ENCODE measurements around the gene ANO6. TPM values are rescaled to one million over a fixed set of nuclear protein-coding genes. Genes with fewer than 3 reads are reported as not detected.

Gene ANO6, protein sequence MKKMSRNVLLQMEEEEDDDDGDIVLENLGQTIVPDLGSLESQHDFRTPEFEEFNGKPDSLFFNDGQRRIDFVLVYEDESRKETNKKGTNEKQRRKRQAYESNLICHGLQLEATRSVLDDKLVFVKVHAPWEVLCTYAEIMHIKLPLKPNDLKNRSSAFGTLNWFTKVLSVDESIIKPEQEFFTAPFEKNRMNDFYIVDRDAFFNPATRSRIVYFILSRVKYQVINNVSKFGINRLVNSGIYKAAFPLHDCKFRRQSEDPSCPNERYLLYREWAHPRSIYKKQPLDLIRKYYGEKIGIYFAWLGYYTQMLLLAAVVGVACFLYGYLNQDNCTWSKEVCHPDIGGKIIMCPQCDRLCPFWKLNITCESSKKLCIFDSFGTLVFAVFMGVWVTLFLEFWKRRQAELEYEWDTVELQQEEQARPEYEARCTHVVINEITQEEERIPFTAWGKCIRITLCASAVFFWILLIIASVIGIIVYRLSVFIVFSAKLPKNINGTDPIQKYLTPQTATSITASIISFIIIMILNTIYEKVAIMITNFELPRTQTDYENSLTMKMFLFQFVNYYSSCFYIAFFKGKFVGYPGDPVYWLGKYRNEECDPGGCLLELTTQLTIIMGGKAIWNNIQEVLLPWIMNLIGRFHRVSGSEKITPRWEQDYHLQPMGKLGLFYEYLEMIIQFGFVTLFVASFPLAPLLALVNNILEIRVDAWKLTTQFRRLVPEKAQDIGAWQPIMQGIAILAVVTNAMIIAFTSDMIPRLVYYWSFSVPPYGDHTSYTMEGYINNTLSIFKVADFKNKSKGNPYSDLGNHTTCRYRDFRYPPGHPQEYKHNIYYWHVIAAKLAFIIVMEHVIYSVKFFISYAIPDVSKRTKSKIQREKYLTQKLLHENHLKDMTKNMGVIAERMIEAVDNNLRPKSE
- 104 and 130 TPM in 2 replicates for total RNA-seq

GRCh38 chr12:45215419-45216229, at the start of gene ANO6:
Gene ANO6 (plus strand): TSS chr12:45216095. CDS start chr12:45216322, 227 bp downstream.

Small RNA genes within 50 kb of the gene (small RNA-seq; reads per million reads assigned to genes)
- gene AC009248.2 = not detected

Other genes starting within 250 kb of the ANO6 start
- gene DBX2, start 165.0 kb upstream of the ANO6 start, total RNA-seq = not detected in 2 replicates

Data from vein endothelial cell (primary cell).